HG03064 (cell line): ENCODE measurements around the gene IKBIP.
"Not testable (repeated sequence)": the region's sequence is repeated elsewhere in the genome, so short reads cannot be mapped to it uniquely, and the experiment has no call there.

Experiments
- ATAC-seq: cut with Tn5 transposase; IDR thresholded peaks from one replicate; pipeline ENCODE4 v1.9.1; 2021; ENCODE audit warnings: low read depth; ENCODE audit not compliant: unreplicated experiment

IKBIP gene, protein sequence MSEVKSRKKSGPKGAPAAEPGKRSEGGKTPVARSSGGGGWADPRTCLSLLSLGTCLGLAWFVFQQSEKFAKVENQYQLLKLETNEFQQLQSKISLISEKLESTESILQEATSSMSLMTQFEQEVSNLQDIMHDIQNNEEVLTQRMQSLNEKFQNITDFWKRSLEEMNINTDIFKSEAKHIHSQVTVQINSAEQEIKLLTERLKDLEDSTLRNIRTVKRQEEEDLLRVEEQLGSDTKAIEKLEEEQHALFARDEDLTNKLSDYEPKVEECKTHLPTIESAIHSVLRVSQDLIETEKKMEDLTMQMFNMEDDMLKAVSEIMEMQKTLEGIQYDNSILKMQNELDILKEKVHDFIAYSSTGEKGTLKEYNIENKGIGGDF

DNA sequence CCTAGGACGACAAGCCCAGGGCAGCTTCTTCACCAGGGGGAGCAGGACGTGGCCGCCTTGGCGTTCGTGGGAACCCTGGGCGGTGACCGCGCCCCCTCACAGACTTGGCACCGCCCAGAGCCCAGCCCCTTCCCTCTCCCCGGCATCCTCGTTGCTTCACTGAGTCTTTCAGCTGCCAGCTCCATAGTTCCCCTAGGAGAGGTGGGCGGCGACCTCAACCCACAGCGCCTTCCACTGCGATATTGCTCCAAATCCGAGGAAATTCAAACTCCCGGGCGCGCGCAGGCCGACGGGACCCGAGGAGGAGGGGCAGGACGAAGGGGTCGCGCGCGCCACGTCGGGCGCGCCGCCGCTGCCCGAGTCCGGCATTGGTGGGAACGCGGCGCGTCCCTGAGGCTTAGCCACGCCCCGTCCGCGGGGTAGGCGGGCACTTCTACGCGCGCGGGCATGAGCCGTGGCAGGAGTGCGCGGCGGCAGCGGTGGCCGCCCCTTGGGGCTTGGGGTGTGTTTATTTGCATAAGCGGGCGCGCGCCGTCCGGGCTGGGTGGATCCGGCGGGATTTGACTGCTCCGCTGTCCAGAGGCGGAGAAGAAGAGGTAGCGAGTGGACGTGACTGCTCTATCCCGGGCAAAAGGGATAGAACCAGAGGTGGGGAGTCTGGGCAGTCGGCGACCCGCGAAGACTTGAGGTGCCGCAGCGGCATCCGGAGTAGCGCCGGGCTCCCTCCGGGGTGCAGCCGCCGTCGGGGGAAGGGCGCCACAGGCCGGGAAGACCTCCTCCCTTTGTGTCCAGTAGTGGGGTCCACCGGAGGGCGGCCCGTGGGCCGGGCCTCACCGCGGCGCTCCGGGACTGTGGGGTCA lies at the start of gene IKBIP, which contains the start of gene APAF1:
IKBIP (minus strand) TSS at position 77 of the 860 bp plus-strand sequence. CDS start 87 bp downstream, outside the sequence.
APAF1 (plus strand) TSS at position 579 of the 860 bp plus-strand sequence. CDS start 3,070 bp downstream, outside the sequence.
- ATAC-seq: peak; percentile 84

DNA sequence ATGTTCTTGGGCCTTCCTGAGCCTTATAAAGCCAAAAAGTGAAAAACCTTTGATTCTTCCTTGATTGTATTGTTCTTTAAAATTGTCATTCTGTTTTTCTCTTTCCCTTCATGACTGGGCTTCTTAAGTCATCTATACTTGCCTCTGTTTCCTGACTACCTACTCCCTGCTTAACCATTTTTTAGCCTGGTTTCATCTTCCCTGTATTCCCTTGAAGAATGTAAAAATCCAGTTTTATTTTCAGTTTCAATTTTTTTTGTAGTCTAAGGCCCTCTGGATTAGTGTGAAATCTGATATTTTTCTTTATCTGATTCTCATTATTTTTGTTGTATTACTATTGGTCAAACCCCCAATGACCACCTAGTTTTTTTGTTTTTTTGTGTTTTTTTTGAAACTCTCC lies 46.8 kb upstream of the IKBIP start:
- ATAC-seq: no peak

DNA sequence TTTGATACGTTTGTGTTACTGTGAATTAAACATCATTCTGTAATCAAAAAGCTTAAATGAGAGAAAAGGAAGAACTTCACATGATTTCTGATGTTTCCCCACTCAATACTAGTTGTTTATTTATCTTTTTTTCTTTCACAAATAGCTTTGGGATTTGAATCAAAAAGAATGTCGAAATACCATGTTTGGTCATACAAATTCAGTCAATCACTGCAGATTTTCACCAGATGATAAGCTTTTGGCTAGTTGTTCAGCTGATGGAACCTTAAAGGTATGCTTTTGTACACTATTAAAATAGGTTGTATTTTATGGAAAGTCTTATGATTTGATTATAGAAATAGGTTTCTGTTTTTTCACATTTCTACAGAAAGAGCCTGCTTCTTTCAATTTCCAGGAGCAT lies 42.0 kb upstream of the IKBIP start:
- ATAC-seq: no peak

DNA sequence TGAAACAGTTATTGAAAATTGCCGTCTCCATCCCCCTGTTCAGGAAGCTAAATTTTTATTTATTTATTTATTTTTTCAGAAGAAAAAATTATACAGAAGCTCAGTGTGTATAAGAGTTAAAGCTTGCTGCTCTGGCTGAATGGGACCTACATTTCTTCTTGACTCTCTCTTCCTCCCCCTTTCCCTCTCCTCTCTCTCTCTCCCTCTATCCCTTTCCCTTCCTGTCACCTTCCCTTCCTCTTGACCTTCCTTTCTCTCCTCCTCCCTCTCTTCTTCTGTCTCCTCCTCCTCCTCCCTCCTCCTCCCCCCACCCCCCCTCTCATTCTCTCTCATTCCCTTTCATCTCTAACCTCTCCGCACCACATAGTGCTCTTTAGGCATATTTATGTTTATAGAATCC lies 39.6 kb upstream of the IKBIP start:
- ATAC-seq: no peak

DNA sequence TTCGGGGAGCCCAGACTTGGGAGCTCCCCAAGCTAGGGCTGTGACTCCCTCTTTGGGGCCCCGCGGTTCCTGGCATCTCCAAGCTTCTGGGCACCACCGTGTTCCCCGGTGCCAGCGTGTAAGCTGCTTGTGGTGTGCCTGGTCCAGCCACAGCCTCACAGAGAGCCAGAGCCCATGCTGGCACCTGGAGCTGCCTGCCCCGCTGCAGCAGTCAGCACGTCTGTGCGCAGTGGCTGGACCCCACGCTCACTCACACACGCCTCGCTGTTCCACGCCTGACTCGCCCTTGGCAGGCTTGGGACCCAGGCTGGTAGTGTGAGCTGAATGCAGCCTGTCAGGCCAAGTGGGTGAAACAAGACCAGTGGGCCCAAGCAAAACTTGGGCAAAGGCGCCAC lies 35.0 kb upstream of the IKBIP start:
- no peak for ATAC-seq

DNA sequence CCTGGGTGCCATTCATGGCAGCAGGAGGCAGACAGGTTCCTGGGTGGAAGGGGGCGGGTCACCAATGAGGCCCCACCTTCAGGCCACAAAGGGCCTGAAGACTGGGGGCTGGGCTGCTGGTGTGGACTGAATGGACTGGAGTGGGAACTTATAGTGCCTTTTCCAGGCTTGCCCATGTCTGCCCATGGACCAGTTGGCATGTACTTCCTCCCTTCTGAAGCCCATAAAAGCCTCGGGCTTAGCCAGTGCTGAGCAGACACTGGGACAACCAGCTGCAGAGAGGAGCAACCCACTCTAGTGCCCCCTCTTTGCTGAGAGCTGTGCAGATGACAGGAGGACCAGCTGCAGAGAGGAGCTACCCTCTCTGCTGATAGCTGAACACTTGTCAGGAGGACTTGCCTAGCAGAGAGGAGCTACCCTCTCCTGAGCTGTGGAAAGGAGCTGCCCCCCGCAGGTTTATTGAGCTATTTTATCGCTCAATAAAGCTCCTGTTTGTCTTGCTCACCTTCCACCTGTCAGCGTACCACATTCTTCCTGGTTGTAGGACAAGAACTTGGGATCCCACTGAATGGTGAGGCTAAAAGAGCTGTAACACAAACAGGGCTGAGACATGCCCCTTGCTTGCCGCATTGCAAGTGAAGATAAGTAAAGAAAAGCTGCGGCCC lies 34.5 kb upstream of the IKBIP start:
- ATAC-seq: no peak

DNA sequence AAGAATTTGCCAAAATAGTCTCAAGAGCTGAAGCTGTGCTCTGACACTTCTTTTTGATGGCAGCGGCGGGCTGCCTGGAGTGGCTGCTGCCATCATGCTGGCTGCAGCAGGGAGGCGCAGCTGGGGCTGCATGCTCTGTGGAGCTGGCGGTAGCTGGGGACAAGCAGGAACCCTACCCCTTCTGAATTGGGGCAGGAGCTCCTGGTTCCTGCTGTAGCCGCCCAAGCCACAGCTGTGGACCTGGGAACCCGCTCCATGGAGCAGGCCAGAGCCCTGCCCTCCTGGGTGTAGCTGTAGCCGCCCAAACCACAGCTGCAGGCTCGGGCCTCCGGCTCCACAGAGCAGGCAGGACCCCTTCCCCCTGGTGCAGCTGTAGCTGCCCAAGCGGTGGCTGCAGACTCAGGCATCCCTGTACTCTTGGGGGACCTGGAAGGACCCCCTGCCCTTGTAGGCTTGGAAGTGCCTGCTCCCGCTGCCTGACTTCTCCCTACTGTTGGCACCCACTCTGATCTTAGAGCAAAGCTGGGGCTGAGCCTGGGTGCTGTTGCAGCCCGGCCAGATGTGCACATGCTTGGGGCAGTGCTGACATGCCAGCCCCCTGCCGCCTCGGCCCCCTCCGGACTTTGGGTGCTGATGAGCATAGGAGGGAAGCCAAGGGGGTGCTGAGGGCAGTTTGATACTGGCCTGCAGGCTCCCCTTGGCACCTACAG lies 33.8 kb upstream of the IKBIP start:
- ATAC-seq: no peak

DNA sequence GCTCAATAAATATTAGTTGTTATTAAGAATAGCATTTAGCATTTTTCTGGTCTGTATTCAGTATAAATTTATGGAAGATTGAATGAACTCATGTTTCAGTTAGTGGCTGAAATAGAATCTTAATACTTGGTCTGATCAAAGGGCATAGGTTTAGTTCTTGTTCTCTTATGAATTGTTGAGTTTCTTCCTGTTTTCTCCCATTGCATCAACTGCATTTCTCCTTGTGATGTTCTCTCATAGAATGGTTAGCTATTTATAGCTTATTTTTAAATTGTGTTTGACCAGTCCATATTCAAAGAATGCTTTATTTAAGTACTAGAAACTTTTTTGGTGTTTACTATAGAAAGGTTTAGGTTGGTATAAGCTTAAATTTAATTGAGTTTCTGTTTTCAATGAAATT lies 30.3 kb upstream of the IKBIP start:
- ATAC-seq: no peak

DNA sequence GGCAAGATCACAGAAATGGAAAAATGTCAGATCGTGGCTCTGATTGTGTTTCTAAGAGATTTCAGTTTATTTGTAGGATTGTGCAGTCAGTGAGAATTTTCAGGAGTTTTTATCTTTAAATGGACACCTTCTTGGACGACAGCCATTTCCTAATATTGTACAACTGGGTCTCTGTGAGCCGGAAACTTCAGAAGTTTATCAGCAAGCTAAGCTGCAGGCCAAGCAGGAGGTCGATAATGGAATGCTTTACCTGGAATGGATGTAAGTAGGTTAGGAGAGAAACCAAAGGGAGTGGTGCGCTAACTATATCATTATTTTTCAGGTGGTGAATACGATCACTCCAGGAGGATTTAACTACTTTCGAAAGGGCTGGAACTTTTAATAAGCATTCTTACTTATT lies 26.9 kb upstream of the IKBIP start:
- no peak for ATAC-seq

DNA sequence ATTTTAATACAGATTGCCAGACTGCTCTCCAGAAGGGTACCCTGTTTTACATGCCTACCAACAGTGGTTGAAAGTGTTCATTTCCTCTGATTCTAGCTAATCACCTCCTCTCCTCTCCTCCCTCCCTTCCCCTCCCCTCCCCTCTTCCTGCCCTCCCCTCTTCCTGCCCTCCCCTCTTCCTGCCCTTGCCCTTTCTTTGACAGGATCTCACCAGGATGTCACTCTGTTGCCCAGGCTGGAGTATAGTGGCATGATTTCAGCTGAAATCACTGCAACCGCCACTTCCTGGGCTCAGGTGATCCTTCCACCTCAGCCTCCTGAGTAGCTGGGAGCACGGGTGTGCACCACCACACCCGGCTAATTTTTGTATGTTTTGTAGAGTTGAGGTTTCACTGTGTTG lies 25.2 kb upstream of the IKBIP start:
- no peak for ATAC-seq

DNA sequence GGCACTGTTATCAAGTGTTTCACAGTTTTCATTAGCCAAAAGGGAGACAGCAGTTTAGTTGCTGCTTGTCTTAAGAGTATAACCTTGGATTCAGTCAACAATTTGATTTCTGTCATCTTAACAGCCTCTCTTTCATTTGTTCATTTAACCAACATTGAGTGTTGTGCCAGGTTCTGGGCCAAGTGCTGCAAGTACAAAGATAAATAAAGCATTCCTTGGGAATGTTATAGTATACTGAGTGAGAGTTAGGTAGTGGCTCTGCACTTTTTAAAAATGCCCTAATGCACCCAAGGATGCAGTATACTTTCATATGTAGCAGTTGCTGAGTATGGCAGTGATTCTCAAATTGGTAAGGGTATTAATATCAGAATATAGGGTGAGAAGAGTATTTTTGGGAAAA lies 15.9 kb upstream of the IKBIP start:
- no peak for ATAC-seq

DNA sequence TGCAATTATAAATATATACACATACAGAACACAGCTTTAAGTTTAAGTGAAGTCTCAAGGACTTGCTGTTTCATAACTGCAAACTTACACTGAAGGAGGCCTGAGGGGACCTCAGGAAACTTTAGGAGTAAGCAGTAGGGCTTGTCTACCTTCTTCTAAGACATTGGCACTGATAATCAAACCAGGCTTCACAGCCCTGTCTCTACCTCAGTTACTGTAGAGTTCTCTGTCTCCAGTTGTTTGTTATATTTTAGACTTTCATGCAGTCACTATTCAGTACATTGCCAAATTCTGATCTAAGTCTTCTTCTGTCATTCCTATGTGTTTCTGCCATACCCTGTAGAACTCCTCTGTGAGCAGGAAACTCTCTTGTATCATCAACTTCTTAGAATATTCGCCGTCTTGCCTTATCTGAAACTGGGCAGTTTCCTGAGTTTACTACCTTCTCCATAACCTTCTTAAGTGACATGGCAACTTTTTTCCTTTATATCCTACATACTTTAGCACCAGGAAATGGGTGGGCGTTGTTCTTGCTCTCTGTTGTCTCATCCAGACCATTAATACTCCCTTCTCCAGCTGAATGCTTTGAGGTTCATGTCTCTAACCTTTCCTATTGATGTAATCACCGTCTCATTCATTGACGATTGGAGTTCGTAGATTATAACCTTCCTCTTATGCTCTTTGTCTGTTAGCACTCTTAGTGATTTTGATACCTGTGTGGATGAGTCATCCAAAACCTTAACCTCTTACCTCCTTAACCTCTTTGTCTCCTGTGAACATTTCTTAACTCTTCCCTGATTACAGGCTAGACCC lies 11.9 kb upstream of the IKBIP start:
- ATAC-seq: no peak

DNA sequence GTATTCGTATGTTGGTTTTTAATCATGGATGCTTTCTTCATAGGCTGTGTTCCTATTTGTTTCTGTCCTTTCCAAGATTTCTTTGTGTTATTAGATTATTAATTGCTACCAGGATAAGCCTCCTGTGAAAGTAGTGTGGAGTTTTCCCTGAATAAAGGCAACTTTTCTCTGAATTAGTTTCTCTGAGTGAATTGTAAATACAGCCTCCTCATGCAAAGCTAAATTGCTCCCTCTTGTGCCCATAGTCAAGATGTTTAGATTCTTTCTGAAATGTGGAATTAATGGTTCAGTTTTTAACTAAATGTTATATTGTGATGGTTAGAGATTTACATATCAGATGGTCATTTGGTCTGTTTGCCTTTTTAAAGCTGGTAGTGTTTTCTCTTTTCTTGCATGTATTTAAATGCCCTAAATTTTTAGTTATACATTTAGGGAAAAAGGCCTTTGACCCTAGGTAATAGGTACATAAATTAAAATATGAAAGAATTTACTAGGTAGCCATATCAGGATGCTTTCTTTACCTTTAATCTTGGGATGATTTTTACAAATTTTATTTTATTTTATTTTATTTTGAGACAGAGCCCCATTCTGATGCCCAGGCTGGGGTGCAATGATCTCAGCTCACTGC lies 9.4 kb upstream of the IKBIP start:
- ATAC-seq: no peak

DNA sequence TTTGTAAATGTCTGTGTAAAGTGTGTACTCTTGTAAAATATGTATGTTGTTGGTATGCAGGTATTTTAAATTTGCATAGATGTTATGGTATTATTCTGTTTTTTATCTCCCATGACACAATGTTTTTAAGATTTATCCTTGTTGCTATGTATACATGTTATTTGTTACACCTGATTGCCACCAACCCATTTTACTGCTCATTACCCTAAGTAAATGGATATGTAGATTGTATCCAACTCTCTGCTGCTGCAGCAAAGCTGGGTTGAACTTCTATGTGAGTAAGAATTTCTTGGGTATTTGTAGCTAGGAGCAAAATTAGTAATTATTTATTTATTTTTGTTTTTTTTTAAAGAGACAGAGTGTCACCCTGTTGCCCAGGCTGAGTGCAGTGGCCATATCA lies 6.7 kb upstream of the IKBIP start:
- no peak for ATAC-seq

DNA sequence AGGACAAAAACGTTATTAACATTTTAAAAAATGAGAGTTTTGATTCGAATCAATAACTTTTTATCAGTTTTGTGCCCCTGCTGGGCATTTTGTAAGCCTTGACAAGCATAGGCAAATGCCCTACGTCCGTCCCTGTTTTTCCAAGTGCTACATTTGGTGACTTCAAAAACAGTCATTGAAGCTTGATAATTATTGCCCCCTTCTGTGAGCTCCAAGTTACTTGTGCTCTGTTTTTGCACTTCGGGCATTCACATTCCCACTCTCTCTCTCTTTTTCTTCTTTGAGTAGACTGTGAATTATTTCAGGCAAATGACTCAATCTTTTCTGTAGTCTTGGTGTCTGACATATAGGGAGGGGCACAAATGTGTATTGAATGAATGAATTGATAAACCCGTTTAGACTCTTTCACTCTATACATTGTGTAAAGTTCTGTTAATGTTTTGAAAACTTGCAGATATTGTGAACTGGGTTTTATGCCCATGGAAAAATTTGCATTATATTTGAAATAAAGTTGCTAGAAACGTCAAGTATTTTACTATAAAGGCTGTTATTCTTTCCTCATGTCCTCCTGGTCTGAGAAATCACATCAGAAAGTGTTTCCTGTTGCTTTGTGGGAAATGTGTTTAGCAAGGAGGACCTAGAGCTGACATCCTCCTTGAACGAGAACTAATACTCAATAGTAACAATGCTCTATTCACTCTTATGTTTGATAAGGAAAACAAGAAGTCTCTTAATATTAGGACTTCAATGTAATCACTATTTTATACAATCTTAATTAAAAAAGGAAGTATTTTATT lies 1.9 kb upstream of the IKBIP start:
- ATAC-seq: no peak

DNA sequence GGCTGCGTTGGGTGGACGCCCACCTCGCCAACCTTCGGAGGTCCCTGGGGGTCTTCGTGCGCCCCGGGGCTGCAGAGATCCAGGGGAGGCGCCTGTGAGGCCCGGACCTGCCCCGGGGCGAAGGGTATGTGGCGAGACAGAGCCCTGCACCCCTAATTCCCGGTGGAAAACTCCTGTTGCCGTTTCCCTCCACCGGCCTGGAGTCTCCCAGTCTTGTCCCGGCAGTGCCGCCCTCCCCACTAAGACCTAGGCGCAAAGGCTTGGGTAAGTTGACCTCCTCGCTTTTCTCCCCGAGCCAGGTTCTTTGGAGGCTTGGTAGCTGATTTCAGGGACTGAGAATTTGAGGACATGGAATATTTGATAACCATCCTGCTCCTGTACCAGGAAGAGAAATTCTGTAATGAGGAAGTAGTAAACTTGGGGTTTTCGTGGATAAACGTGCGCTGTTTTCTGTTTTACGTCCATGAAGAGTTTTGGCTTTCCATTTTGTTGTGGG lies 1.0 kb upstream of the IKBIP start:
- ATAC-seq: peak; percentile 1

DNA sequence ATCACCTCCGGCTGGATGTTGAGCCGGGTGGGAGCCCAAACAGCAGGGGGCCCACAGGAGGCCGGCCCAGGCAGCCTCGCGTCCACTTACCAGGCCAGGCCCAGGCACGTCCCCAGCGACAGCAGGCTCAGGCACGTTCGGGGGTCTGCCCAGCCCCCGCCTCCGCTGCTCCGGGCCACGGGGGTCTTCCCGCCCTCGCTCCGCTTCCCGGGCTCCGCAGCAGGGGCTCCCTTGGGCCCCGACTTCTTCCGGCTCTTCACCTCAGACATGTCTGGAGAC lies 216 bp downstream of the IKBIP start:
- peak; percentile 19 for ATAC-seq

DNA sequence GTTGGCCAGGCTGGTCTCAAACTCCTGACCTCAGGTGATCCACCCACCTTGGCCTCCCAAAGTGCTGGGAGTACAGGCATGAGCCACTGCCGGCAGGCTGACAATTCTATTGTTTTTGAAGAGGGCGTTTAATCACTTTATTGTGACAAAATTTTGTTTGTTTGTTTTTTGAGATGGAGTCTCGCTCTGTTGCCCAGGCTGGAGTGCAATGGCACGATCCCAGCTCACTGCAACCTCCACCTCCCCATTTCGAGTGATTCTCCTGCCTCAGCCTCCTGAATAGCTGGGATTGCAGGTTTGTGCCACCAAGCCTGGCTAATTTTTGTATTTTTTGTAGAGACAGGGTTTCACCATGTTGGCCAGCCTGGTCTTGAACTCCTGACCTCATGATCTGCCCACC lies 1.8 kb downstream of the IKBIP start:
- not testable (repeated sequence) for ATAC-seq

DNA sequence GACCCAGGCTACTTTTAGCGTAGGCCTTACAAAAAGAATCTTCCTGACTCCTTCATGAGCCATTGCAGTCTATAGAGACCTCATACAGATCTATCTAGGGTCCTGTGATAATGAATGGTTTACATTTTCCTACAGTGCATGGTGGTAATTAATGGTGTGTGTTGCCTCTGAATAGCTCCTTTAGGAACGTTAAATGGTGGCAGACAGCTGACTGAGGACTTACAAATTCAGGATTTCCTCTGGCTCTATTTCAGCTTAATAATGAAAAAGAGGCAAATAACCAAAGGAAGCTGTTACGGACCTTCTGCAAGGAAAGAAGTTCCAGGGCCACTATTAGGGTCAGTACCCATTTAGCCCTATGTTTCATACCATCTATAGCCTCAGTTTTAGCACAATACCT lies 5.1 kb downstream of the IKBIP start:
- no peak for ATAC-seq
